Measurements from ENCODE around the gene EXOC4. TPM values are rescaled to one million over a fixed set of nuclear protein-coding genes. Genes with fewer than 3 reads are reported as not detected.
A peak's percentile ranks its signal among the peaks of the same experiment; 100 is the strongest.

EXOC4 gene
- total and polyA plus RNA-seq, 2 of the 13 experiments (the other 11 are each of a cell fraction or from before 2014, with no cell fraction given), result 22.5 to 39.0 TPM

DNA sequence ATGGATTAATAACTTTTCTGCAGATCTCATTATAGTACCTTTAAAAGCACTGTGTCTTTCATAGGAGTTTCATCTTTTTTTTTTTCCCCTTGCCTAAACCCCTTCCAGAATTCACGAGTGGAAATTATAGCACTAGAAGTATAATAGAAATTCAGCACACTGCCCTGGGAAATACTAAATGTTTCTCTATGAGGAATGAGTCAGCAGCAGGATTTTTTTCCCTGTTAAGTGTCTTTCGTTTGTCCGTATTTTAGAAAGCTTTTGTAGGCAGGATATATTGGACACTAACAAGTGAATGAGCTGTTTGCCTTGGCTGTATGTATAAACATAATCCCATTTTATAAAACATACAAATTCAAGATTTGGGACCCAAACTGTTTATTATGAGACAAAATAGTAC lies 105.8 kb downstream of the EXOC4 start:
- Histone ChIP-seq H4K20me1 (ENCODE audit: insufficient read depth, low read length) (no peaks in the 10 kb centered on the region), H3K36me3 (replicated peaks in 1 of 2; ENCODE audit: control insufficient read depth in 1 of 2, insufficient read depth in 2 of 2, low read length in 2 of 2) (no peaks in the 10 kb centered on the region; a peak in 1 of 5 replicates), H3K27me3 (ENCODE audit: control insufficient read depth in 1 of 2, insufficient read depth in 2 of 2, low read length in 2 of 2) (no peaks in the 10 kb centered on the region), H2AFZ (ENCODE audit: low read length) (no peak overlapping the region), H3K9ac (ENCODE audit: insufficient read depth, low read depth, low read length) (no peak overlapping the region), H3K4me3 (replicated peaks in 1 of 3; ENCODE audit: insufficient read depth in 1 of 3, low read depth in 2 of 3, low read length in 3 of 3) (no peak overlapping the region), H3K4me1 (ENCODE audit: insufficient read depth, low read length) (no peaks in the 10 kb centered on the region), H3K4me2 (ENCODE audit: low read depth, low read length) (no peak overlapping the region), H3K79me2 (ENCODE audit: insufficient read depth, low read length) (no peaks in the 10 kb centered on the region), H3K9me3 (ENCODE audit: low read length) (no peaks in the 10 kb centered on the region), H3K27ac (ENCODE audit: extremely low read length, insufficient read depth, low read length) (no peak overlapping the region)
- TSS peak; percentile 43 for BruUV-seq (replicated peaks)
- no peak for DNase-seq (ENCODE audit: low spot score)
- in situ Hi-C loops (cut with HindIII; ENCODE audit: extremely low pct_ligation_motif_present, low pct_unique_long_range_greater_than_20kb) (no loop called here), intact Hi-C loops (cut with micrococcal nuclease; ENCODE audit: unreplicated experiment) (no loop called here)
- TF ChIP-seq, protein P1, sequence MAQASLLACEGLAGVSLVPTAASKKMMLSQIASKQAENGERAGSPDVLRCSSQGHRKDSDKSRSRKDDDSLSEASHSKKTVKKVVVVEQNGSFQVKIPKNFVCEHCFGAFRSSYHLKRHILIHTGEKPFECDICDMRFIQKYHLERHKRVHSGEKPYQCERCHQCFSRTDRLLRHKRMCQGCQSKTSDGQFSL (CRISPR knock-in tag; IDR thresholded peaks at IDR 0.05), result no peak
- WGBS (ENCODE audit: low lambda C conversion rate), result 97% methylated on average over 3 of the region's 3 CpGs
- no peak for FAIRE-seq
- CTCF ChIA-PET (ENCODE audit: low intra/inter-chr PET ratio, low total read pairs), result no interaction called here
- POLR2A ChIA-PET, result no interaction called here
- no peak for ATAC-seq

- Histone ChIP-seq H3K9ac (ENCODE audit: insufficient read depth, low read depth, low read length) (no peak overlapping the region), H4K20me1 (ENCODE audit: insufficient read depth, low read length) (no peaks in the 10 kb centered on the region), H3K27ac (ENCODE audit: extremely low read length, insufficient read depth, low read length) (no peak overlapping the region), H3K79me2 (ENCODE audit: insufficient read depth, low read length) (no peaks in the 10 kb centered on the region), H3K9me3 (ENCODE audit: low read length) (no peaks in the 10 kb centered on the region), H3K4me2 (ENCODE audit: low read depth, low read length) (no peak overlapping the region), H3K36me3 (replicated peaks in 1 of 2; ENCODE audit: control insufficient read depth in 1 of 2, insufficient read depth in 2 of 2, low read length in 2 of 2) (no peaks in the 10 kb centered on the region; a peak in 1 of 5 replicates), H3K27me3 (ENCODE audit: control insufficient read depth in 1 of 2, insufficient read depth in 2 of 2, low read length in 2 of 2) (no peaks in the 10 kb centered on the region), H3K4me3 (replicated peaks in 1 of 3; ENCODE audit: insufficient read depth in 1 of 3, low read depth in 2 of 3, low read length in 3 of 3) (no peak overlapping the region), H2AFZ (ENCODE audit: low read length) (no peak overlapping the region), H3K4me1 (ENCODE audit: insufficient read depth, low read length) (no peaks in the 10 kb centered on the region)
- in situ Hi-C loops (cut with HindIII; ENCODE audit: extremely low pct_ligation_motif_present, low pct_unique_long_range_greater_than_20kb) (no loop called here), intact Hi-C loops (cut with micrococcal nuclease; ENCODE audit: unreplicated experiment) (no loop called here)
- DNase-seq (ENCODE audit: low spot score) (no peak), ATAC-seq (no peak), FAIRE-seq (no peak)
- no TSS peak for BruUV-seq (replicated peaks)
- POLR2A ChIA-PET, result no interaction called here
- CTCF ChIA-PET (ENCODE audit: low intra/inter-chr PET ratio, low total read pairs), result no interaction called here
- TF ChIP-seq ZNF644 (CRISPR knock-in tag; IDR thresholded peaks at IDR 0.05; ENCODE audit: low read depth) (no peak), IKZF1 (IDR thresholded peaks at IDR 0.05) (no peak), ZBED4 (CRISPR knock-in tag; IDR thresholded peaks at IDR 0.05; ENCODE audit: borderline replicate concordance) (no peak), GABPB1 (CRISPR knock-in tag; IDR thresholded peaks at IDR 0.05) (no peak), ZNF674 (CRISPR knock-in tag; IDR thresholded peaks at IDR 0.05; ENCODE audit: low read depth) (no peak), ZNF333 (CRISPR knock-in tag; IDR thresholded peaks at IDR 0.05; ENCODE audit: borderline replicate concordance) (no peak), PBX3 (CRISPR knock-in tag; IDR thresholded peaks at IDR 0.05; ENCODE audit: borderline replicate concordance) (no peak), ZNF766 (CRISPR knock-in tag; IDR thresholded peaks at IDR 0.05; ENCODE audit: borderline replicate concordance) (no peak), ISX (CRISPR knock-in tag; conservative IDR thresholded peaks at IDR 0.05) (no peak), SOX13 (IDR thresholded peaks at IDR 0.05) (no peak), SOX13 (CRISPR knock-in tag; conservative IDR thresholded peaks at IDR 0.05 in 1 of 2, IDR thresholded peaks at IDR 0.05 in 1 of 2) (no peak), TFDP2 (CRISPR knock-in tag; IDR thresholded peaks at IDR 0.05) (no peak), RFXAP (CRISPR knock-in tag; IDR thresholded peaks at IDR 0.05; ENCODE audit: borderline replicate concordance) (no peak)
Measured at GRCh38 chr7:133359449-133359848, 106.6 kb downstream of the EXOC4 start.

Measured in HepG2 (cell line).